Esophagus (tissue), 2 donors: ENCODE measurements around the gene TMEM179. TPM values are rescaled to one million over a fixed set of nuclear protein-coding genes. Genes with fewer than 3 reads are reported as not detected.

Source experiments
- H3K27ac ChIP-seq, 2 donors: one replicate each; pipeline ENCODE4 v1.5.1; 2013; ENCODE audit warnings: low read depth in 2 of 2, mild to moderate bottlenecking in 2 of 2, inconsistent platforms in 1 of 2, low read length in 1 of 2, moderate library complexity in 1 of 2
- H3K27me3 ChIP-seq, 2 donors: one replicate each; pipeline ENCODE4 v1.6.1; 2013; ENCODE audit warnings: low read length in 2 of 2, control low read depth in 1 of 2, mild to moderate bottlenecking in 1 of 2; ENCODE audit not compliant: insufficient read depth in 2 of 2, control insufficient read depth in 1 of 2
- H3K36me3 ChIP-seq, 2 donors: one replicate each; pipeline ENCODE4 v1.6.1; 2013; ENCODE audit warnings: low read length in 1 of 2; ENCODE audit not compliant: control insufficient read depth in 2 of 2, insufficient read depth in 2 of 2
- H3K4me1 ChIP-seq, 2 donors: one replicate each; pipeline ENCODE4 v1.6.1; 2013; ENCODE audit warnings: low read length in 1 of 2; ENCODE audit not compliant: control insufficient read depth in 2 of 2, insufficient read depth in 2 of 2
- H3K4me3 ChIP-seq, 2 donors: one replicate each; pipeline ENCODE4 v1.5.1; 2013; ENCODE audit warnings: low read length in 2 of 2, mild to moderate bottlenecking in 2 of 2, low read depth in 1 of 2, moderate library complexity in 1 of 2
- H3K9me3 ChIP-seq, 2 donors: one replicate each; pipeline ENCODE4 v1.6.1; 2013; ENCODE audit warnings: mild to moderate bottlenecking in 2 of 2, low read depth in 1 of 2, low read length in 1 of 2, moderate library complexity in 1 of 2; ENCODE audit not compliant: control insufficient read depth in 2 of 2, insufficient read depth in 1 of 2
- WGBS, 2 donors: extraction: QIAGEN DNeasy Blood & Tissue Kit; methylation state at CpG; one replicate each; pipeline ENCODE4 v1.1.7; 2013; 5-methylcytosine and 5-hydroxymethylcytosine counted together
- polyA plus RNA-seq, 2 donors: library from polyadenylated mRNA; stranded (reverse); fragments of 200-250 nt; gene quantifications; one replicate each; pipeline ENCODE4 v1.2.3, GENCODE V29; 2013
- donor health status: healthy with polysubstance abuse.
- donor health status: Bipolar disorder and iron deficiency.

TMEM179 gene
- polyA plus RNA-seq, 2 donors = 0.02 to 0.06 TPM

- WGBS, 2 donors = 77% methylated on average over 26 of the region's 26 CpGs
Measured at GRCh38 chr14:104589338-104590195, 15.0 kb downstream of the TMEM179 start.

GRCh38 chr14:104588066-104588857 is 16.3 kb downstream of the TMEM179 start:
- WGBS, 2 donors = 82 to 86% methylated on average over 38 of the region's 38 CpGs
- H3K4me1 ChIP-seq = no peaks in the 10 kb centered on the region
- no peaks in the 10 kb centered on the region for H3K27me3 ChIP-seq
- no peaks in the 10 kb centered on the region for H3K36me3 ChIP-seq
- H3K4me3 ChIP-seq = no peak overlapping the region
- H3K27ac ChIP-seq = no peak overlapping the region
- no peaks in the 10 kb centered on the region for H3K9me3 ChIP-seq

More at GRCh38 chr14:104589338-104590195, 15.0 kb downstream of the TMEM179 start:
- Histone ChIP-seq H3K9me3 (no peaks in the 10 kb centered on the region), H3K27ac (no peak overlapping the region), H3K27me3 (no peaks in the 10 kb centered on the region), H3K4me3 (no peak overlapping the region), H3K4me1 (no peaks in the 10 kb centered on the region), H3K36me3 (no peaks in the 10 kb centered on the region)

- 42 to 52% methylated on average over 19 of the region's 19 CpGs for WGBS, 2 donors
- Histone ChIP-seq H3K4me3 (no peak overlapping the region), H3K9me3 (no peaks in the 10 kb centered on the region), H3K36me3 (no peaks in the 10 kb centered on the region), H3K4me1 (no peaks in the 10 kb centered on the region), H3K27ac (no peak overlapping the region), H3K27me3 (no peaks in the 10 kb centered on the region)
Measured at GRCh38 chr14:104587641-104588040, 16.9 kb downstream of the TMEM179 start.

- no peak overlapping the region for H3K27ac ChIP-seq
- H3K27me3 ChIP-seq = no peaks in the 10 kb centered on the region
- 60 to 69% methylated on average over 19 of the region's 19 CpGs for WGBS, 2 donors
Measured at GRCh38 chr14:104586832-104587620, 17.5 kb downstream of the TMEM179 start.

GRCh38 chr14:104585966-104586697 is 18.4 kb downstream of the TMEM179 start:
- H3K4me3 ChIP-seq = no peak overlapping the region
- H3K9me3 ChIP-seq = no peaks in the 10 kb centered on the region
- no peaks in the 10 kb centered on the region for H3K27me3 ChIP-seq
- no peak overlapping the region for H3K27ac ChIP-seq
- WGBS, 2 donors = 62 to 65% methylated on average over 24 of the region's 24 CpGs
- no peaks in the 10 kb centered on the region for H3K36me3 ChIP-seq
- H3K4me1 ChIP-seq = no peaks in the 10 kb centered on the region

More at GRCh38 chr14:104586832-104587620, 17.5 kb downstream of the TMEM179 start:
- no peaks in the 10 kb centered on the region for H3K9me3 ChIP-seq
- no peak overlapping the region for H3K4me3 ChIP-seq
- H3K4me1 ChIP-seq = no peaks in the 10 kb centered on the region
- H3K36me3 ChIP-seq = no peaks in the 10 kb centered on the region

- H3K36me3 ChIP-seq = no peaks in the 10 kb centered on the region
- no peaks in the 10 kb centered on the region for H3K9me3 ChIP-seq
- H3K27me3 ChIP-seq = no peaks in the 10 kb centered on the region
- no peaks in the 10 kb centered on the region for H3K4me1 ChIP-seq
- no peak overlapping the region for H3K4me3 ChIP-seq
- no peak overlapping the region for H3K27ac ChIP-seq
- WGBS, 2 donors = 76 to 80% methylated on average over 10 of the region's 10 CpGs
Measured at GRCh38 chr14:104584557-104584956, 20.0 kb downstream of the TMEM179 start.

GRCh38 chr14:104583424-104584306 is 20.9 kb downstream of the TMEM179 start:
- no peaks in the 10 kb centered on the region for H3K27me3 ChIP-seq
- H3K36me3 ChIP-seq = no peaks in the 10 kb centered on the region
- WGBS, 2 donors = 69 to 73% methylated on average over 27 of the region's 27 CpGs
- no peak overlapping the region for H3K27ac ChIP-seq
- no peaks in the 10 kb centered on the region for H3K9me3 ChIP-seq
- no peaks in the 10 kb centered on the region for H3K4me1 ChIP-seq
- no peak overlapping the region for H3K4me3 ChIP-seq

GRCh38 chr14:104582662-104583061 is 21.9 kb downstream of the TMEM179 start:
- Histone ChIP-seq H3K27me3 (no peaks in the 10 kb centered on the region), H3K36me3 (no peaks in the 10 kb centered on the region), H3K4me1 (no peaks in the 10 kb centered on the region), H3K4me3 (no peak overlapping the region), H3K9me3 (no peaks in the 10 kb centered on the region), H3K27ac (no peak overlapping the region)
- WGBS, 2 donors = 41 to 45% methylated on average over 12 of the region's 12 CpGs
